Mesenchymal stem cell (in vitro differentiated cells and primary cell): ENCODE results near the gene NOL4L.
"Not testable (repeated sequence)": the region's sequence is repeated elsewhere in the genome, so short reads cannot be mapped to it uniquely, and the experiment has no call there.

Experiments used
- DNase-seq: peaks from one replicate; pipeline ENCODE4 v3.0.0-alpha.2; 2013
- H2AFZ ChIP-seq: one replicate; pipeline ENCODE4 v1.6.1; 2013; ENCODE audit warnings: low read depth, mild to moderate bottlenecking, control low read depth, inconsistent platforms, low read length, moderate library complexity
- H2AK5ac ChIP-seq: 2 replicates; pipeline ENCODE4 v1.6.1; 2013; ENCODE audit warnings: low read length, moderate library complexity, mild to moderate bottlenecking, inconsistent platforms; ENCODE audit not compliant: severe bottlenecking
- H2BK120ac ChIP-seq: one replicate; pipeline ENCODE4 v1.6.1; 2013; ENCODE audit warnings: low read depth, mild to moderate bottlenecking, inconsistent platforms, low read length, moderate library complexity
- H2BK12ac ChIP-seq, 2 experiments: one replicate each; pipeline ENCODE4 v1.6.1; 2013; ENCODE audit warnings: inconsistent platforms in 2 of 2, low read length in 2 of 2, mild to moderate bottlenecking in 2 of 2, moderate library complexity in 2 of 2, control low read depth in 1 of 2
- H2BK15ac ChIP-seq: one replicate; pipeline ENCODE4 v1.6.1; 2013; ENCODE audit warnings: mild to moderate bottlenecking, low read depth, inconsistent platforms; ENCODE audit not compliant: poor library complexity, severe bottlenecking
- H2BK5ac ChIP-seq: 2 replicates; pipeline ENCODE4 v1.6.1; 2013; ENCODE audit warnings: low read depth, mild to moderate bottlenecking, low read length, control low read depth, inconsistent platforms; ENCODE audit not compliant: poor library complexity, severe bottlenecking
- H3K14ac ChIP-seq, 2 experiments: one replicate each; pipeline ENCODE4 v1.6.1; 2013; ENCODE audit warnings: inconsistent platforms in 2 of 2, low read length in 2 of 2, control low read depth in 1 of 2, mild to moderate bottlenecking in 1 of 2, moderate library complexity in 1 of 2
- H3K18ac ChIP-seq, 2 experiments: one replicate each; pipeline ENCODE4 v1.6.1; 2013; ENCODE audit warnings: inconsistent platforms in 2 of 2, low read length in 2 of 2, control low read depth in 1 of 2, low read depth in 1 of 2, mild to moderate bottlenecking in 1 of 2
- H3K23ac ChIP-seq, 2 experiments: one replicate each; pipeline ENCODE4 v1.6.1; 2013; ENCODE audit warnings: inconsistent platforms in 2 of 2, low read length in 2 of 2, mild to moderate bottlenecking in 2 of 2, moderate library complexity in 2 of 2, control low read depth in 1 of 2
- H3K27ac ChIP-seq: 2 replicates; pipeline ENCODE4 v1.5.1; 2013; ENCODE audit warnings: mild to moderate bottlenecking, moderate library complexity, low read length, control low read depth, inconsistent platforms; ENCODE audit not compliant: poor library complexity, severe bottlenecking
- H3K27me3 ChIP-seq, 2 experiments: 2 replicates each; pipeline versions ENCODE4 v1.6.1 to v1.7.0; 2013; ENCODE audit warnings: low read length in 2 of 2, mild to moderate bottlenecking in 2 of 2, moderate library complexity in 2 of 2, control low read depth in 1 of 2, inconsistent platforms in 1 of 2; ENCODE audit not compliant: control insufficient read depth in 1 of 2, insufficient read depth in 1 of 2
- H3K36me3 ChIP-seq, 2 experiments: 2 replicates each; pipeline versions ENCODE4 v1.6.1 to v1.7.0; 2013; ENCODE audit warnings: low read length in 2 of 2, control low read depth in 1 of 2, inconsistent platforms in 1 of 2, low read depth in 1 of 2, mild to moderate bottlenecking in 1 of 2; ENCODE audit not compliant: insufficient read depth in 2 of 2, control insufficient read depth in 1 of 2
- H3K4ac ChIP-seq, 2 experiments: one replicate each; pipeline ENCODE4 v1.6.1; 2013; ENCODE audit warnings: inconsistent platforms in 2 of 2, low read length in 2 of 2, mild to moderate bottlenecking in 2 of 2, moderate library complexity in 2 of 2, control low read depth in 1 of 2, low read depth in 1 of 2
- H3K4me1 ChIP-seq: 2 replicates; pipeline ENCODE4 v1.6.1; 2013; ENCODE audit warnings: low read depth, low read length, control low read depth; ENCODE audit not compliant: control insufficient read depth, insufficient read depth
- H3K4me2 ChIP-seq: 2 replicates; pipeline ENCODE4 v1.6.1; 2013; ENCODE audit warnings: low read length, mild to moderate bottlenecking, inconsistent platforms; ENCODE audit not compliant: poor library complexity, severe bottlenecking
- H3K4me3 ChIP-seq, 2 experiments: 2 replicates each; pipeline versions ENCODE4 v1.5.1 to v1.7.0; 2013; ENCODE audit warnings: low read length in 2 of 2, mild to moderate bottlenecking in 2 of 2, control low read depth in 1 of 2, low read depth in 1 of 2; ENCODE audit not compliant: insufficient read depth in 1 of 2
- H3K79me1 ChIP-seq: replicated peaks from 2 replicates; pipeline ENCODE4 v1.6.1; 2013; ENCODE audit warnings: mild to moderate bottlenecking, control low read depth, low read length, inconsistent platforms; ENCODE audit not compliant: poor library complexity, severe bottlenecking
- H3K9ac ChIP-seq: 2 replicates; pipeline ENCODE4 v1.7.0; 2013; ENCODE audit warnings: mild to moderate bottlenecking, low read length, moderate library complexity
- H3K9me3 ChIP-seq: 2 replicates; pipeline ENCODE4 v1.7.0; 2013; ENCODE audit warnings: mild to moderate bottlenecking, low read length; ENCODE audit not compliant: control insufficient read depth
- H4K8ac ChIP-seq: one replicate; pipeline ENCODE4 v1.6.1; 2013; ENCODE audit warnings: inconsistent platforms, mild to moderate bottlenecking, low read length, moderate library complexity
- H4K91ac ChIP-seq: one replicate; pipeline ENCODE4 v1.6.1; 2013; ENCODE audit warnings: mild to moderate bottlenecking, low read length, inconsistent platforms
- WGBS: methylation state at CpG from one replicate; pipeline ENCODE4 v1.1.7; 2013; ENCODE audit warnings: mixed read lengths; 5-methylcytosine and 5-hydroxymethylcytosine counted together

Gene NOL4L

GRCh38 chr20:32493356-32493755 lies 91.8 kb downstream of the NOL4L start:
- WGBS: 98% methylated on average over 10 of the region's 10 CpGs
- Histone ChIP-seq H3K9ac (no peak overlapping the region), H2BK12ac (no peak overlapping the region), H3K9me3 (peaks cover 2% of the 10 kb centered on the region), H2AK5ac (no peak overlapping the region), H2BK5ac (no peak overlapping the region), H3K36me3 (no peaks in the 10 kb centered on the region), H3K4me1 (peaks cover 8% of the 10 kb centered on the region), H2BK120ac (no peak overlapping the region), H3K79me1 (no peaks in the 10 kb centered on the region), H3K4me2 (no peak overlapping the region), H3K18ac (no peak overlapping the region), H3K4ac (no peak overlapping the region), H2AFZ (no peak overlapping the region), H2BK15ac (no peak overlapping the region), H3K23ac (no peak overlapping the region), H3K4me3 (no peak overlapping the region), H4K91ac (no peak overlapping the region), H3K27ac (no peak overlapping the region), H3K27me3 (peaks cover 0 to 6% of the 10 kb centered on the region in 2 experiments), H4K8ac (no peak overlapping the region), H3K14ac (no peak overlapping the region)
- no peak for DNase-seq

- H3K79me1 ChIP-seq, H4K8ac ChIP-seq, H3K27me3 ChIP-seq, H3K9ac ChIP-seq, H4K91ac ChIP-seq, H3K4me1 ChIP-seq, H2BK15ac ChIP-seq, DNase-seq, H2BK12ac ChIP-seq, H3K4me2 ChIP-seq, H3K36me3 ChIP-seq, H3K14ac ChIP-seq, H3K18ac ChIP-seq, H3K23ac ChIP-seq, H3K9me3 ChIP-seq, H2AFZ ChIP-seq, H2BK120ac ChIP-seq, H2AK5ac ChIP-seq, H3K4ac ChIP-seq, H3K4me3 ChIP-seq, H3K27ac ChIP-seq, H2BK5ac ChIP-seq: not testable (repeated sequence)
- WGBS: 93% methylated on average over 3 of the region's 3 CpGs
Observed at GRCh38 chr20:32491764-32492151, 93.4 kb downstream of the NOL4L start.

GRCh38 chr20:32490942-32491763 lies 94.0 kb downstream of the NOL4L start:
- Histone ChIP-seq H2BK5ac (no peak overlapping the region), H2BK12ac (no peak overlapping the region), H3K14ac (no peak overlapping the region), H3K4me1 (peaks cover 6% of the 10 kb centered on the region), H3K36me3 (no peaks in the 10 kb centered on the region), H3K9me3 (peaks cover 5% of the 10 kb centered on the region), H4K8ac (no peak overlapping the region), H3K4me2 (no peak overlapping the region), H3K9ac (no peak overlapping the region), H2AK5ac (no peak overlapping the region), H2BK120ac (no peak overlapping the region), H4K91ac (no peak overlapping the region), H3K4ac (no peak overlapping the region), H3K18ac (no peak overlapping the region), H2BK15ac (no peak overlapping the region), H3K79me1 (peaks cover 1% of the 10 kb centered on the region), H3K27ac (no peak overlapping the region), H3K4me3 (no peak overlapping the region), H3K27me3 (peaks cover 0 to 5% of the 10 kb centered on the region in 2 experiments), H2AFZ (no peak overlapping the region), H3K23ac (no peak overlapping the region)
- WGBS: 95% methylated on average over 14 of the region's 14 CpGs
- no peak for DNase-seq

- no peak overlapping the region for H2BK5ac ChIP-seq
- WGBS: over 99% methylated on average over 7 of the region's 7 CpGs
Observed at GRCh38 chr20:32488066-32488838, 96.9 kb downstream of the NOL4L start.

More at GRCh38 chr20:32488066-32488838, 96.9 kb downstream of the NOL4L start:
- no peak overlapping the region for H3K9ac ChIP-seq
- no peak overlapping the region for H4K91ac ChIP-seq
- H3K27ac ChIP-seq: no peak overlapping the region
- peaks cover 5% of the 10 kb centered on the region for H3K79me1 ChIP-seq
- H3K4me2 ChIP-seq: no peak overlapping the region
- peaks cover 5% of the 10 kb centered on the region for H3K9me3 ChIP-seq
- no peak overlapping the region for H2BK120ac ChIP-seq
- H3K4ac ChIP-seq: no peak overlapping the region
- no peaks in the 10 kb centered on the region for H3K36me3 ChIP-seq
- no peak overlapping the region for H4K8ac ChIP-seq
- no peak overlapping the region for H3K18ac ChIP-seq
- no peak for DNase-seq
- no peak overlapping the region for H3K23ac ChIP-seq
- H3K4me1 ChIP-seq: peaks cover 8% of the 10 kb centered on the region
- no peak overlapping the region for H2BK15ac ChIP-seq
- no peak overlapping the region for H2AK5ac ChIP-seq
- no peak overlapping the region for H2BK12ac ChIP-seq
- H3K27me3 ChIP-seq: peaks cover 0 to 5% of the 10 kb centered on the region in 2 experiments
- no peak overlapping the region for H2AFZ ChIP-seq
- no peak overlapping the region for H3K4me3 ChIP-seq
- H3K14ac ChIP-seq: no peak overlapping the region
